ENCODE data around the gene COG1.

COG1 gene

GRCh38 chr17:73248532-73248931 lies 55.7 kb downstream of the COG1 start:
- 0 out of 2 replicates have a peak, but pooled peaks cover 6% of the 10 kb centered on the region for H3K36me3 ChIP-seq (ENCODE audit: insufficient read depth, low read length)
- H3K9ac ChIP-seq (ENCODE audit: low read depth, low read length) = no peak overlapping the region
- no peaks in the 10 kb centered on the region for H3K4me1 ChIP-seq (ENCODE audit: insufficient read depth, low read length)
- no peaks in the 10 kb centered on the region for H3K9me3 ChIP-seq (ENCODE audit: control insufficient read depth, insufficient read depth, low read length)

DNA sequence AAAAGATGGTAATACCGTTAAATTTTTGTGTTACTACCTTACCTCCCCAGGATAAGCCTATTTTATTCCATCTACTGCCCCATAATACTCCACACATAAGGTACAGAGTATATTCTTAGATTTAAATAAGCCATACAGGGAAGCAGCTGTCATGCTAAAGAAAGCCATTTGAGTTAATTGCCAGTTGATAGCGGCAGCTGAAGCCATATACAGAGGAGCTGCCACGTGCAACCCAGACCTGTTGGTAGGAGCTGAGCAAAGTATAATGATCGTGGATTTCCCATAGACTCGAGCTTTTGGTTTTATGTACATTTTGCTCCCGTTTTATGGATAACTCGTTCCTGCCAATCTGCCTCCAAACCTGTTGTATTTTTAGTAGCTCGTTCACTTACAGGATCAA lies 56.8 kb downstream of the COG1 start:
- no peak overlapping the region for H3K9ac ChIP-seq (ENCODE audit: low read depth, low read length)
- H3K9me3 ChIP-seq (ENCODE audit: control insufficient read depth, insufficient read depth, low read length) = no peaks in the 10 kb centered on the region
- 0 out of 2 replicates have a peak, but pooled peaks cover 6% of the 10 kb centered on the region for H3K36me3 ChIP-seq (ENCODE audit: insufficient read depth, low read length)
- H3K4me1 ChIP-seq (ENCODE audit: insufficient read depth, low read length) = no peaks in the 10 kb centered on the region

- peaks cover 3% of the 10 kb centered on the region; the same call in 1 of the 2 replicates for H3K4me1 ChIP-seq (ENCODE audit: insufficient read depth, low read length)
- H3K9ac ChIP-seq (ENCODE audit: low read depth, low read length) = no peak overlapping the region
- no peaks in the 10 kb centered on the region for H3K9me3 ChIP-seq (ENCODE audit: control insufficient read depth, insufficient read depth, low read length)
- H3K36me3 ChIP-seq (ENCODE audit: insufficient read depth, low read length) = 0 out of 2 replicates have a peak, but pooled peaks cover 6% of the 10 kb centered on the region
Measured at GRCh38 chr17:73250851-73251640, 58.2 kb downstream of the COG1 start.

DNA sequence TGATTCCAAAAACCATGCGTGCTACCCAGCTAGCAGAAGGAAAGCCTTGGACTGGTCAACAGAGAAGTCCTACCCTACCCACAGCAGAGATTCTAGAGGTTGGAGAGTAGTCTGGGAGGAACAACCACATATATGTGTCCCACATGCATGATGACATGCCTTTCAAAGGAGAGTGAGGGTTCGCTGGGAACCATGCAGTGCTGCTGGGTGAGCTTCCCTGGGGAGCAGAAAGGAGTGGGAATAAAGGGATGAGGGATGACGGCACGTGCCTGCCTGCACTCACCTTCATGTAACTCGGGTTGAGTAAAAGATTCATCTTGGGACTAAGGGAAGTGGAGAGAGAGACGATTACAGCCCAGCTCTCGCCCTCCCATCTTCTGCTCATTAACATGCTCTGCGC lies 59.0 kb downstream of the COG1 start:
- Histone ChIP-seq H3K9ac (ENCODE audit: low read depth, low read length) (no peak overlapping the region), H3K36me3 (ENCODE audit: insufficient read depth, low read length) (0 out of 2 replicates have a peak, but pooled peaks cover 6% of the 10 kb centered on the region), H3K4me1 (ENCODE audit: insufficient read depth, low read length) (peaks cover 8% of the 10 kb centered on the region; the same call in 1 of the 2 replicates), H3K9me3 (ENCODE audit: control insufficient read depth, insufficient read depth, low read length) (no peaks in the 10 kb centered on the region)

DNA sequence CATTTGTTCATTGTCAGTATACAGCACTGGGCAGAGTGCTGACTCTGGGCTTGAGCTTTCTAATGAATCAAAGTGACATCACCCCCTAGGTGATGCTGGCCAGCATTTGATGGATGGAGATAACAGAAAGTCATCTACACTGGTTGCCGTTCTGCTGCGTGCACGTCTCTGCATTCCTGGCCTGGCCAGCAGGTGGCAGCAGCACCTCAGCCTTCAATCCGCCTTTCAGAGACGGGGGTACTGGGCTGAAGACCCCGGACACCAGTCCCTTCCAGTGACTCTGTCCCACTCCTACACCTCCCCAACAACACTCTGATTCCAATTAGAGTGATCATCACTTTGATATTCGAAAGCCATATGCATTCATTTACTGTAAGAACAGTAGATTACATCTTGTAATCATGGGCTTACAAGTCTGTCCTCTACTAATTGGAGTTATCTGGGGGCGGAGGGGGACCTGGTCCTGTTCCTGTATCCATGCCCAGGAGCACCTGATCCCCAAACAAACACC lies 62.9 kb downstream of the COG1 start:
- Histone ChIP-seq H3K9ac (ENCODE audit: low read depth, low read length) (no peak overlapping the region), H3K4me1 (ENCODE audit: insufficient read depth, low read length) (peaks cover 16% of the 10 kb centered on the region; the same call in 1 of the 2 replicates), H3K9me3 (ENCODE audit: control insufficient read depth, insufficient read depth, low read length) (no peaks in the 10 kb centered on the region), H3K36me3 (ENCODE audit: insufficient read depth, low read length) (no peaks in the 10 kb centered on the region)

DNA sequence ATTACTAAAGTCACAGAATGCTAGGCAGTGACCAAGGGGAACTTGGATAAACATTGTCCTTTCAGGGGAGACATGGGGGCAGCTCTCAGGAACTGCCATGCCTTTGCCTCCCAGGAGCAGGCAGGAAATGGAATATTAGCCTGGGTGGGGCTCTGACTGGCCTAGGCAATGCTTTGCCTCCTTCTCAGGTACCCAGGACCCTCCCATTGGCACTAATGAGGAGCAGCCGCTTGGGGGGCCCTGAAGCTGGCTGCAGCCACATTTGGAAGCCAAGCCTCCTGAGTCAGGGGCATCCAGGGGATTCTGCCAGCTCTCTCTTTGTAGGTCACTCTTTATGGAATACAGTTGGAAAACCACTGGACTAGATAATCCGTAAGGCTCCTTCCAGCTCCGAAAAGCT lies 63.4 kb downstream of the COG1 start:
- no peak overlapping the region for H3K9ac ChIP-seq (ENCODE audit: low read depth, low read length)
- peaks cover 16% of the 10 kb centered on the region; the same call in 1 of the 2 replicates for H3K4me1 ChIP-seq (ENCODE audit: insufficient read depth, low read length)
- H3K9me3 ChIP-seq (ENCODE audit: control insufficient read depth, insufficient read depth, low read length) = no peaks in the 10 kb centered on the region
- no peaks in the 10 kb centered on the region for H3K36me3 ChIP-seq (ENCODE audit: insufficient read depth, low read length)

- Histone ChIP-seq H3K4me1 (ENCODE audit: insufficient read depth, low read length) (peaks cover 24% of the 10 kb centered on the region; the same call in 1 of the 2 replicates), H3K36me3 (ENCODE audit: insufficient read depth, low read length) (no peaks in the 10 kb centered on the region), H3K9me3 (ENCODE audit: control insufficient read depth, insufficient read depth, low read length) (no peaks in the 10 kb centered on the region), H3K9ac (ENCODE audit: low read depth, low read length) (no peak overlapping the region)
Measured at GRCh38 chr17:73257516-73257915, 64.7 kb downstream of the COG1 start.

All from ES-I3 (cell line).